IMR-90 (cell line): ENCODE measurements around the gene HEXD. TPM values are rescaled to one million over a fixed set of nuclear protein-coding genes. Genes with fewer than 3 reads are reported as not detected.

Experiments used
- ATAC-seq: fragments of 200-7000 bp; cut with Tn5 transposase; 2 replicates; pipeline ENCODE4 v1.9.1; 2020; ENCODE audit warnings: low read depth, mild to moderate bottlenecking, moderate library complexity
- BruUV-seq: library from RNA; stranded (reverse); fragments of 400-500 nt; replicated peaks from 2 replicates; lab custom pipeline; 2021; lab: Mats Ljungman, UMichigan
- CTCF ChIA-PET: fragments of 300-600 bp; formaldehyde crosslinking; extraction: SDS; loops from one replicate; lab custom pipeline; 2021; ENCODE audit warnings: antibody characterized with exemption; lab: Yijun Ruan, JAX
- POLR2A ChIA-PET: fragments of 300-600 bp; sonication (Branson Sonifier 250); formaldehyde crosslinking; loops from one replicate; lab custom pipeline; 2022; ENCODE audit warnings: antibody characterized with exemption; ENCODE audit not compliant: unreplicated experiment; lab: Charles Lee
- DNase-seq: peaks from one replicate; pipeline ENCODE4 v3.0.0; 2013
- H2AFZ ChIP-seq: replicated peaks from 2 replicates; pipeline ENCODE3; 2013; ENCODE audit warnings: low read length, mild to moderate bottlenecking; ENCODE audit not compliant: poor library complexity
- H2AK5ac ChIP-seq: 2 replicates; pipeline ENCODE4 v1.6.1; 2013; ENCODE audit warnings: low read depth, low read length, inconsistent platforms
- H2AK9ac ChIP-seq: replicated peaks from 2 replicates; pipeline ENCODE3; 2013; ENCODE audit warnings: mild to moderate bottlenecking, low read depth, low read length, moderate library complexity; ENCODE audit not compliant: poor library complexity
- H2BK120ac ChIP-seq: 2 replicates; pipeline ENCODE4 v1.6.1; 2013; ENCODE audit warnings: low read depth, low read length, inconsistent platforms
- H2BK15ac ChIP-seq: 3 replicates; pipeline ENCODE4 v1.6.1; 2013; ENCODE audit warnings: low read depth, low read length, inconsistent platforms
- H2BK20ac ChIP-seq: 2 replicates; pipeline ENCODE4 v1.6.1; 2013; ENCODE audit warnings: low read depth, mild to moderate bottlenecking, inconsistent platforms, low read length, moderate library complexity
- H2BK5ac ChIP-seq: 2 replicates; pipeline ENCODE4 v1.6.1; 2013; ENCODE audit warnings: mild to moderate bottlenecking, low read depth, low read length, inconsistent platforms; ENCODE audit not compliant: poor library complexity, severe bottlenecking
- H3K14ac ChIP-seq: replicated peaks from 2 replicates; pipeline ENCODE4 v1.6.1; 2013; ENCODE audit warnings: low read depth, low read length, inconsistent platforms
- H3K18ac ChIP-seq: 2 replicates; pipeline ENCODE4 v1.6.1; 2013; ENCODE audit warnings: low read depth, low read length, control low read depth
- H3K23ac ChIP-seq: 2 replicates; pipeline ENCODE4 v1.6.1; 2013; ENCODE audit warnings: low read depth, low read length, inconsistent platforms
- H3K27ac ChIP-seq: 2 replicates; pipeline ENCODE4 v1.5.1; 2013; ENCODE audit warnings: mild to moderate bottlenecking, control low read depth, low read length; ENCODE audit not compliant: insufficient read depth
- H3K27me3 ChIP-seq: 2 replicates; pipeline ENCODE4 v1.6.1; 2013; ENCODE audit warnings: low read length; ENCODE audit not compliant: control insufficient read depth, insufficient read depth
- H3K36me3 ChIP-seq: 2 replicates; pipeline ENCODE4 v1.6.1; 2013; ENCODE audit warnings: low read length, mixed read lengths; ENCODE audit not compliant: control insufficient read depth, insufficient read depth
- H3K4ac ChIP-seq: 2 replicates; pipeline ENCODE4 v1.6.1; 2013; ENCODE audit warnings: low read depth, low read length, inconsistent platforms
- H3K4me1 ChIP-seq: 2 replicates; pipeline ENCODE4 v1.6.1; 2013; ENCODE audit warnings: low read length, mixed read lengths; ENCODE audit not compliant: control insufficient read depth, insufficient read depth
- H3K4me2 ChIP-seq: 2 replicates; pipeline ENCODE4 v1.6.1; 2013; ENCODE audit warnings: low read depth, mild to moderate bottlenecking, control low read depth, low read length, moderate library complexity
- H3K4me3 ChIP-seq: 2 replicates; pipeline ENCODE4 v1.5.1; 2013; ENCODE audit warnings: low read depth, mild to moderate bottlenecking, control low read depth, low read length, moderate library complexity; ENCODE audit not compliant: insufficient read depth
- H3K56ac ChIP-seq: 2 replicates; pipeline ENCODE4 v1.6.1; 2013; ENCODE audit warnings: low read length, inconsistent platforms; ENCODE audit not compliant: insufficient read depth; ENCODE audit errors: extremely low read depth
- H3K79me1 ChIP-seq, 2 experiments: 2 replicates each; pipeline ENCODE4 v1.6.1; 2013; ENCODE audit warnings: low read length in 2 of 2, inconsistent platforms in 1 of 2, low read depth in 1 of 2
- H3K9ac ChIP-seq: 2 replicates; pipeline ENCODE4 v1.6.1; 2013; ENCODE audit warnings: low read depth, low read length, control low read depth
- H3K9me1 ChIP-seq: 2 replicates; pipeline ENCODE4 v1.6.1; 2013; ENCODE audit warnings: low read length, inconsistent platforms; ENCODE audit not compliant: insufficient read depth
- H3K9me3 ChIP-seq: 2 replicates; pipeline ENCODE4 v1.6.1; 2013; ENCODE audit warnings: low read length; ENCODE audit not compliant: control insufficient read depth, insufficient read depth
- H4K20me1 ChIP-seq: 2 replicates; pipeline ENCODE4 v1.6.1; 2013; ENCODE audit warnings: low read length, inconsistent platforms; ENCODE audit not compliant: insufficient read depth
- H4K5ac ChIP-seq: 2 replicates; pipeline ENCODE4 v1.6.1; 2013; ENCODE audit warnings: mild to moderate bottlenecking, low read depth, low read length, control low read depth
- H4K8ac ChIP-seq, 2 experiments: 2 replicates each; pipeline ENCODE4 v1.6.1; 2013; ENCODE audit warnings: low read depth in 2 of 2, low read length in 2 of 2, control low read depth in 1 of 2, inconsistent platforms in 1 of 2
- H4K91ac ChIP-seq: 2 replicates; pipeline ENCODE4 v1.6.1; 2013; ENCODE audit warnings: low read depth, low read length, inconsistent platforms; ENCODE audit not compliant: insufficient read depth
- ELK1 ChIP-seq: fragments of 150-350 bp; IDR thresholded peaks from 2 replicates; pipeline ENCODE4 v1.6.1; 2016; ENCODE audit warnings: low read depth, mild to moderate bottlenecking, low read length, moderate library complexity, borderline replicate concordance
- WGBS, 2 experiments: methylation state at CpG; one replicate each; pipeline versions ENCODE4 v1.1.5 to v1.1.7; 2013; ENCODE audit warnings: missing lambda C conversion rate in 2 of 2; ENCODE audit not compliant: insufficient read length in 1 of 2; ENCODE audit errors: extremely low coverage in 2 of 2; 5-methylcytosine and 5-hydroxymethylcytosine counted together
- dilution Hi-C: fragments of 300-500 bp; cut with HindIII; formaldehyde crosslinking; loops from one replicate; pipeline ENCODE4 v1.14.3; 2018; ENCODE audit warnings: low sequenced_read_pairs; ENCODE audit not compliant: unreplicated experiment
- in situ Hi-C: fragments of 300-500 bp; cut with MboI; formaldehyde crosslinking; loops from 3 replicates; pipeline ENCODE4 v1.14.3; 2019; ENCODE audit warnings: low sequenced_read_pairs, inconsistent platforms, mixed read lengths
- intact Hi-C: fragments of 100-400 bp; cut with micrococcal nuclease; formaldehyde crosslinking; loops from 2 replicates; pipeline ENCODE4 v1.10.0; 2022
- polyA plus RNA-seq, 3 experiments: library from polyadenylated mRNA; depleted of rRNA; stranded (reverse); fragments of >200 nt; gene quantifications; 2 replicates each; pipeline ENCODE4 v1.2.3, GENCODE V29; 2012; ENCODE audit warnings: low replicate concordance in 1 of 3
- total RNA-seq: library from RNA; depleted of rRNA; stranded (reverse); fragments of >200 nt; gene quantifications from 2 replicates; pipeline ENCODE4 v1.2.3, GENCODE V29; 2012

HEXD gene
- total and polyA plus RNA-seq, 2 of the 4 experiments (the other 2 are of a cell fraction): 3.8 to 9.5 TPM

- dilution Hi-C loops: no loop called here
- CTCF ChIA-PET: no interaction called here
- H3K9me1 ChIP-seq: no peaks in the 10 kb centered on the region
- H3K23ac ChIP-seq: no peak overlapping the region
- H4K8ac ChIP-seq: no peak overlapping the region
- BruUV-seq: no TSS peak
- no peak for TF ChIP-seq ELK1
- H3K9me3 ChIP-seq: no peaks in the 10 kb centered on the region
- no peak overlapping the region for H3K4me2 ChIP-seq
- H3K9ac ChIP-seq: no peak overlapping the region
- H3K4me3 ChIP-seq: no peak overlapping the region
- no peak overlapping the region for H3K18ac ChIP-seq
- WGBS, 2 experiments: 95% methylated on average over 19 of the region's 32 CpGs; no CpG with 5 or more reads in 1 of the 2 experiments
- H2BK120ac ChIP-seq: no peak overlapping the region
- H3K4me1 ChIP-seq: peaks cover 3% of the 10 kb centered on the region
- no peak overlapping the region for H3K14ac ChIP-seq
- H3K27me3 ChIP-seq: no peaks in the 10 kb centered on the region
- no peak overlapping the region for H4K5ac ChIP-seq
- no peaks in the 10 kb centered on the region for H4K20me1 ChIP-seq
- H3K4ac ChIP-seq: no peak overlapping the region
- in situ Hi-C loops: no loop called here
- no peak overlapping the region for H2BK5ac ChIP-seq
- H3K79me1 ChIP-seq: no peaks in the 10 kb centered on the region
- no peak overlapping the region for H3K56ac ChIP-seq
- H2AK5ac ChIP-seq: no peak overlapping the region
- intact Hi-C loops: no loop called here
- no peak overlapping the region for H3K27ac ChIP-seq
- no peak overlapping the region for H4K91ac ChIP-seq
- POLR2A ChIA-PET: no interaction called here
- DNase-seq (no peak), ATAC-seq (no peak)
- no peak overlapping the region for H2BK20ac ChIP-seq
- H2BK15ac ChIP-seq: no peak overlapping the region
- H2AFZ ChIP-seq: no peak overlapping the region
- H2AK9ac ChIP-seq: no peak overlapping the region
- H3K36me3 ChIP-seq: peaks cover 2% of the 10 kb centered on the region
Measured at GRCh38 chr17:82433560-82434215, 15.5 kb downstream of the HEXD start.
